GM12891 (cell line): ENCODE data around the gene ITFG1.

Experiments
- PAX5 ChIP-seq: IDR thresholded peaks from 2 replicates; pipeline ENCODE4 v1.6.1; 2011; ENCODE audit warnings: low read length, moderate library complexity, mild to moderate bottlenecking; ENCODE audit not compliant: insufficient read depth, severe bottlenecking
- POLR2A ChIP-seq: IDR thresholded peaks from 2 replicates; pipeline ENCODE4 v1.6.1; 2011; ENCODE audit warnings: low read depth, low read length, control low read depth
- POLR2AphosphoS5 ChIP-seq: IDR thresholded peaks from 2 replicates; pipeline ENCODE4 v1.6.1; 2011; ENCODE audit warnings: low read depth, low read length, control low read depth
- SPI1 ChIP-seq: IDR thresholded peaks from 2 replicates; pipeline ENCODE4 v1.6.1; 2011; ENCODE audit warnings: low read depth, low read length, control low read depth
- TAF1 ChIP-seq: IDR thresholded peaks from 2 replicates; pipeline ENCODE4 v1.6.1; 2011; ENCODE audit warnings: low read depth, low read length, control low read depth

DNA sequence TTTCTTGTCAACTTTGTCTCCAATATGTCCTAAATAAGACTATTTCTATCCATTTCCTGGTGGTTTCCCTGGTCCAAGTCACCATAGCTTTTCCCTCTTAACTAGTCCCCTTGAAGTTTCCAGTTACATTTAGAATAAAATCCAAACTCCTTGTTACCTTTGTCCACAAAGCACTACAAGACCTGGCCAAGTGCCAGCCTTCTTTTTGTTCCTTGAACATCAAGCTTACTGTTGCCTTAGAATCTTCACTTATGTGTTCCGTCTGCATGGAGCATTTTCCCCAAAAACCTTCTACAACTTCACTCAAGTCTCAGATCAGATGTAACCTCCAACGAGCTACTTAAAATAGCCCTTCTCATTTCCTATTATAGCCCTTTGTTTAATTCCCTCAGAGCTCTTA lies 101.4 kb downstream of the ITFG1 start:
- TF ChIP-seq POLR2A (no peak), TAF1 (no peak), PAX5 (no peak), SPI1 (no peak), POLR2AphosphoS5 (no peak)
